ENCODE data around the gene SULT1C4. TPM values are rescaled to one million over a fixed set of nuclear protein-coding genes. Genes with fewer than 3 reads are reported as not detected.

Gene SULT1C4
- total RNA-seq, 4 donors from 2014 or later: 0.27 to 0.79 TPM; not detected in 2

GRCh38 chr2:108390340-108390739 is 12.6 kb downstream of the SULT1C4 start:
- in situ Hi-C loops (cut with MboI; ENCODE audit: low pct_ligation_motif_present in 1 of 4, low pct_unique_long_range_greater_than_20kb in 1 of 4, low sequenced_read_pairs in 3 of 4) (no loop called here), intact Hi-C loops (cut with DNase I; ENCODE audit: low total_unique reads) (no loop called here)
- DNase-seq: no peak
- no peak for TF ChIP-seq POLR2A (IDR thresholded peaks at IDR 0.05)
- no peak for TF ChIP-seq POLR2AphosphoS5 (IDR thresholded peaks at IDR 0.05)
- no peak for TF ChIP-seq CTCF (IDR thresholded peaks at IDR 0.05)
- no peak for TF ChIP-seq EP300 (IDR thresholded peaks at IDR 0.05; ENCODE audit: low read depth)
- Histone ChIP-seq H3K9me3 (peaks cover 8 to 11% of the 10 kb centered on the region in 2 donors), H3K27me3 (no peaks in the 10 kb centered on the region), H3K4me3 (no peak overlapping the region), H3K36me3 (no peaks in the 10 kb centered on the region), H3K4me1 (no peaks in the 10 kb centered on the region), H3K27ac (no peak overlapping the region)
- 69 to 100% methylated on average over 1 to 2 of the region's 2 CpGs for WGBS, 2 donors (ENCODE audit: low coverage in 1 of 2)

- TF ChIP-seq POLR2A (IDR thresholded peaks at IDR 0.05): no peak
- no peak for TF ChIP-seq POLR2AphosphoS5 (IDR thresholded peaks at IDR 0.05)
- TF ChIP-seq EP300 (IDR thresholded peaks at IDR 0.05; ENCODE audit: low read depth): no peak
- TF ChIP-seq CTCF (IDR thresholded peaks at IDR 0.05): no peak
- no peak for DNase-seq
- no peaks in the 10 kb centered on the region for H3K36me3 ChIP-seq
- peaks cover 8 to 11% of the 10 kb centered on the region in 2 donors for H3K9me3 ChIP-seq
- H3K27me3 ChIP-seq: no peaks in the 10 kb centered on the region
- H3K4me3 ChIP-seq: no peak overlapping the region
- intact Hi-C loops (cut with DNase I; ENCODE audit: low total_unique reads): no loop called here
- in situ Hi-C loops (cut with MboI; ENCODE audit: low pct_ligation_motif_present in 1 of 4, low pct_unique_long_range_greater_than_20kb in 1 of 4, low sequenced_read_pairs in 3 of 4): no loop called here
- no peak overlapping the region for H3K27ac ChIP-seq
- 86 to 100% methylated on average over 1 of the region's 1 CpG for WGBS, 2 donors (ENCODE audit: low coverage in 1 of 2)
- H3K4me1 ChIP-seq: no peaks in the 10 kb centered on the region
Observed at GRCh38 chr2:108392029-108392428, 14.3 kb downstream of the SULT1C4 start.

GRCh38 chr2:108393197-108393596 is 15.4 kb downstream of the SULT1C4 start:
- Histone ChIP-seq H3K4me1 (no peaks in the 10 kb centered on the region), H3K36me3 (no peaks in the 10 kb centered on the region), H3K27ac (no peak overlapping the region), H3K9me3 (peaks cover 8 to 11% of the 10 kb centered on the region in 2 donors), H3K4me3 (no peak overlapping the region), H3K27me3 (no peaks in the 10 kb centered on the region)
- no peak for DNase-seq
- TF ChIP-seq EP300 (IDR thresholded peaks at IDR 0.05; ENCODE audit: low read depth) (no peak), POLR2A (IDR thresholded peaks at IDR 0.05) (no peak), CTCF (IDR thresholded peaks at IDR 0.05) (no peak), POLR2AphosphoS5 (IDR thresholded peaks at IDR 0.05) (no peak)
- in situ Hi-C loops (cut with MboI; ENCODE audit: low pct_ligation_motif_present in 1 of 4, low pct_unique_long_range_greater_than_20kb in 1 of 4, low sequenced_read_pairs in 3 of 4): no loop called here
- intact Hi-C loops (cut with DNase I; ENCODE audit: low total_unique reads): no loop called here

- peaks cover 20 to 21% of the 10 kb centered on the region in 2 donors for H3K9me3 ChIP-seq
- H3K36me3 ChIP-seq: no peaks in the 10 kb centered on the region
- DNase-seq: no peak
- no peak for TF ChIP-seq POLR2AphosphoS5 (IDR thresholded peaks at IDR 0.05)
- no peak for TF ChIP-seq POLR2A (IDR thresholded peaks at IDR 0.05)
- TF ChIP-seq CTCF (IDR thresholded peaks at IDR 0.05): no peak
- TF ChIP-seq EP300 (IDR thresholded peaks at IDR 0.05; ENCODE audit: low read depth): no peak
- intact Hi-C loops (cut with DNase I; ENCODE audit: low total_unique reads) (no loop called here), in situ Hi-C loops (cut with MboI; ENCODE audit: low pct_ligation_motif_present in 1 of 4, low pct_unique_long_range_greater_than_20kb in 1 of 4, low sequenced_read_pairs in 3 of 4) (no loop called here)
- WGBS, 2 donors (ENCODE audit: low coverage in 1 of 2): 93 to 99% methylated on average over 8 of the region's 8 CpGs
- H3K27ac ChIP-seq: no peak overlapping the region
- no peaks in the 10 kb centered on the region for H3K27me3 ChIP-seq
- no peak overlapping the region for H3K4me3 ChIP-seq
- no peaks in the 10 kb centered on the region for H3K4me1 ChIP-seq
Observed at GRCh38 chr2:108395155-108395554, 17.4 kb downstream of the SULT1C4 start.
